Neural progenitor cell (in vitro differentiated cells): ENCODE measurements around the gene OR51D1. TPM values are rescaled to one million over a fixed set of nuclear protein-coding genes. Genes with fewer than 3 reads are reported as not detected.

ENCODE experiments used
- DNase-seq: peaks from one replicate; pipeline ENCODE4 v3.0.0-alpha.2; 2016; ENCODE audit warnings: low spot score
- H2AFZ ChIP-seq: fragments of 200-600 bp; sonication (generic); replicated peaks from 2 replicates; pipeline ENCODE4 v1.6.1; 2016; ENCODE audit warnings: antibody characterized with exemption
- H3F3A ChIP-seq: fragments of 200-600 bp; sonication (generic); 2 replicates; pipeline ENCODE4 v1.6.1; 2016; ENCODE audit warnings: antibody characterized with exemption, low read depth
- H3K27ac ChIP-seq: fragments of 200-600 bp; sonication (generic); 2 replicates; pipeline ENCODE4 v1.5.1; 2016; ENCODE audit warnings: mild to moderate bottlenecking
- H3K27me3 ChIP-seq: fragments of 200-600 bp; sonication (generic); 2 replicates; pipeline ENCODE4 v1.6.1; 2016; ENCODE audit warnings: mild to moderate bottlenecking, moderate library complexity
- H3K36me3 ChIP-seq: fragments of 200-600 bp; sonication (generic); 2 replicates; pipeline ENCODE4 v1.5.1; 2016
- H3K4me1 ChIP-seq: fragments of 200-600 bp; sonication (generic); 2 replicates; pipeline ENCODE4 v1.6.1; 2016; ENCODE audit warnings: mixed run types
- H3K4me2 ChIP-seq: fragments of 200-600 bp; sonication (generic); 2 replicates; pipeline ENCODE4 v1.6.1; 2016
- H3K4me3 ChIP-seq: fragments of 200-600 bp; sonication (generic); 2 replicates; pipeline ENCODE4 v1.5.1; 2016
- H3K79me2 ChIP-seq: fragments of 200-600 bp; sonication (generic); 2 replicates; pipeline ENCODE4 v1.6.1; 2016; ENCODE audit warnings: low read depth
- H3K9ac ChIP-seq: fragments of 200-600 bp; sonication (generic); 2 replicates; pipeline ENCODE4 v1.6.1; 2016
- H3K9me3 ChIP-seq: fragments of 200-600 bp; sonication (generic); 2 replicates; pipeline ENCODE4 v1.5.1; 2016; ENCODE audit warnings: low read depth
- H4K20me1 ChIP-seq: fragments of 200-600 bp; sonication (generic); 2 replicates; pipeline ENCODE4 v1.6.1; 2016; ENCODE audit warnings: low read depth
- H3K27ac Mint-ChIP-seq: 3 replicates; pipeline ENCODE4 v1.8.0; 2021; ENCODE audit warnings: mixed read lengths
- H3K27me3 Mint-ChIP-seq: 2 replicates; pipeline ENCODE4 v1.8.0; 2022; ENCODE audit warnings: low read depth, mild to moderate bottlenecking, inconsistent platforms, moderate library complexity, mixed read lengths; ENCODE audit not compliant: insufficient read depth
- H3K36me3 Mint-ChIP-seq: 3 replicates; pipeline ENCODE4 v1.8.0; 2021; ENCODE audit warnings: mixed read lengths
- H3K4me1 Mint-ChIP-seq: 3 replicates; pipeline ENCODE4 v1.8.0; 2021; ENCODE audit warnings: mixed read lengths
- H3K4me3 Mint-ChIP-seq: 3 replicates; pipeline ENCODE4 v1.8.0; 2021; ENCODE audit warnings: mild to moderate bottlenecking, moderate library complexity, mixed read lengths
- H3K9me3 Mint-ChIP-seq: 3 replicates; pipeline ENCODE4 v1.8.0; 2020; ENCODE audit warnings: mixed read lengths
- EZH2 ChIP-seq: fragments of 200-600 bp; sonication (generic); IDR thresholded peaks from 2 replicates; pipeline ENCODE4 v1.6.1; 2017; ENCODE audit warnings: antibody characterized with exemption, mild to moderate bottlenecking, moderate library complexity
- EZH2phosphoT487 ChIP-seq: fragments of 200-600 bp; sonication (generic); IDR thresholded peaks from 2 replicates; pipeline ENCODE4 v1.6.1; 2017; ENCODE audit warnings: antibody characterized with exemption
- total RNA-seq: library from RNA; depleted of rRNA; stranded (reverse); fragments of >200 nt; gene quantifications from 2 replicates; pipeline ENCODE4 v1.2.3, GENCODE V29; 2015; ENCODE audit warnings: low replicate concordance
- TF ChIP-seq, protein P1 (sequence below): fragments of 200-600 bp; sonication (generic); IDR thresholded peaks from 2 replicates; pipeline ENCODE4 v1.5.1; 2017; ENCODE audit warnings: antibody characterized with exemption, mild to moderate bottlenecking

The OR51D1 gene
- total RNA-seq, 1 donor from 2014 or later = not detected

DNA sequence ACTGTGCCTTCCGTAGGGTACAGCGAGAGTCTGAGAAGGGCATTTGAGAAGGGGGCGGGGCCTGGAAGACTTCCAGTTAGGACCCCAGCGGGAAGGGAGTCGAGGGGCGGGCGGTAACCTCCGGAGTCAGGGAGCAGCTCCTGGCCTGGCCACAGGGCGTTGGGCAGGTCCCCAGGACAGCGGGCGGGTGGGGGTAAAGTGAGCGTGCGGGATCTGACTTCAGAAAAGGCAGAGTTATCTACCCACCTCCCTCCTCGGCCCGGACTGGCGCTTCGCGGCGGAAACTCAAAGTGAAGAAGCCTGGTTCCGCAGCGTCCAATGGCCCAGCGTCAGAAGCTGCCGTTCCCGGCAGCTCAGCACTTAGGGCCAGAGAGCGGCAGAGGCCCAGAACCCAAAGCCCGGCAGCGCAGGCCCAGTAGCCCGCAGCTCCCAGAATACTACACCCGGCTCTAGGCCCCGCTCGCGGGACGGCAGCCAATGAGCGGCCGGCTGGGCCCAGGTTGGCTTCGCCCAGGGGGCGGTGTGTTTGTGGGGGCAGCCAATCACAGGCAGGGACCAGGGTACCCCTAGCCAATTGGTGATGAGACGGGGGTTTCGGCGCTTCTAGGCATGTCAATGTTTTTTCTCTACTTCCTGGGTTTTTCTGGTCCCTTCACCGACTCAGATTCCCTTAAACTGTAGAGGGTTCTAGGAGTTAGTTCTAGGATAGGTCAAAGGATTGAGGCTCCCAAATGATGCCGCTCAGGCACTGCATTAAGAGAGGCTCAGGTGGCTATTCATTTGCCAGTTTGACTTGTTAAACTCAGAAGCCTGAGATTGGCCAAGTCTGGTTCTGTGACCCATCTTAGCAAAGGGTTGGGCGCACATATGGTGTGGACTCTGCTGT lies 29.3 kb upstream of the OR51D1 start, which contains the start of gene TRIM68:
Gene TRIM68 (minus strand): TSS at position 451 of the 886 bp plus-strand sequence. CDS start 2,727 bp downstream, outside the sequence.
- H3F3A ChIP-seq = peaks cover 13% of the 10 kb centered on the region

DNA sequence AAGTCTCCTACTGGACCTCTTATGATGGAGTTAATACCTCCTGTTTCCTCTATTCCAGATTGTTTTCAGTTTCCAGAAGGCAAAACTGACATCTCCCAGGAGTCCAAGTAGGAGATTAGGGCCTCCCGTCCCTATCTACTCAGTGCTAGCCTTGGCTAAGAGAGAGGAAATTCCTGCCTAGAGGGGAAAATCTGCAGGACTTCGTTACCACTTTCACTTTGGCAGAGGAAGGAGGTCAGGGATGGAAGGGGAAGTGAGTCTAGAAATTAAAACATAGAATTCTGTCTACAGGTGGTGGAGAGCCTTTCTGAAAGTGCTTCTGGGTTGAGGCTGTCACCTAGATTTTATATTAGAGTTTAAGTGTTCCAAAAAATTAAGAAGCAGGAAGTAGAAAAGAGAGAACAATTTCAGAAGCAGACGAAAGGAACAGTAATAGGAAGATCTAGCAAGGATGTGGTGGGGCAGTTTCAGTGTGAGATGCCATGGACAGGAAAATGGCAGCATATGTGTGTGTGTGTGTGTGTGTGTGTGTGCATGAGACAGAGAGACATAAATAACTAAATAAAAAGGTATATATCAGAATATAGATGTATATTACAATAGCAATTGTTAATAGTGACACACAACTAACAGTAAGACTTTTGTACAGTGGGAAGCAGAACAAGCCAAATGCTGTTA lies 26.9 kb upstream of the OR51D1 start:
- H3K4me1 ChIP-seq = peaks cover 4% of the 10 kb centered on the region
- TF ChIP-seq, protein P1, sequence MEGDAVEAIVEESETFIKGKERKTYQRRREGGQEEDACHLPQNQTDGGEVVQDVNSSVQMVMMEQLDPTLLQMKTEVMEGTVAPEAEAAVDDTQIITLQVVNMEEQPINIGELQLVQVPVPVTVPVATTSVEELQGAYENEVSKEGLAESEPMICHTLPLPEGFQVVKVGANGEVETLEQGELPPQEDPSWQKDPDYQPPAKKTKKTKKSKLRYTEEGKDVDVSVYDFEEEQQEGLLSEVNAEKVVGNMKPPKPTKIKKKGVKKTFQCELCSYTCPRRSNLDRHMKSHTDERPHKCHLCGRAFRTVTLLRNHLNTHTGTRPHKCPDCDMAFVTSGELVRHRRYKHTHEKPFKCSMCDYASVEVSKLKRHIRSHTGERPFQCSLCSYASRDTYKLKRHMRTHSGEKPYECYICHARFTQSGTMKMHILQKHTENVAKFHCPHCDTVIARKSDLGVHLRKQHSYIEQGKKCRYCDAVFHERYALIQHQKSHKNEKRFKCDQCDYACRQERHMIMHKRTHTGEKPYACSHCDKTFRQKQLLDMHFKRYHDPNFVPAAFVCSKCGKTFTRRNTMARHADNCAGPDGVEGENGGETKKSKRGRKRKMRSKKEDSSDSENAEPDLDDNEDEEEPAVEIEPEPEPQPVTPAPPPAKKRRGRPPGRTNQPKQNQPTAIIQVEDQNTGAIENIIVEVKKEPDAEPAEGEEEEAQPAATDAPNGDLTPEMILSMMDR = no peak
- no peak for TF ChIP-seq EZH2
- no peak for TF ChIP-seq EZH2phosphoT487
- Mint-ChIP-seq H3K36me3 (no peaks in the 10 kb centered on the region), H3K27ac (no peak overlapping the region), H3K27me3 (no peaks in the 10 kb centered on the region), H3K9me3 (no peaks in the 10 kb centered on the region), H3K4me3 (no peak overlapping the region), H3K4me1 (peaks cover 14% of the 10 kb centered on the region)
- H3K79me2 ChIP-seq = no peaks in the 10 kb centered on the region
- no peak overlapping the region for H3K27ac ChIP-seq
- no peaks in the 10 kb centered on the region for H3K27me3 ChIP-seq
- DNase-seq = no peak
- no peak overlapping the region for H2AFZ ChIP-seq
- no peaks in the 10 kb centered on the region for H4K20me1 ChIP-seq
- H3K4me3 ChIP-seq = no peak overlapping the region
- no peak overlapping the region for H3K9ac ChIP-seq
- no peaks in the 10 kb centered on the region for H3K36me3 ChIP-seq
- no peaks in the 10 kb centered on the region for H3K9me3 ChIP-seq
- no peak overlapping the region for H3K4me2 ChIP-seq
- peaks cover 13% of the 10 kb centered on the region for H3F3A ChIP-seq

More for the DNA sequence above, 29.3 kb upstream of the OR51D1 start, which contains the start of gene TRIM68:
- Histone ChIP-seq H3K4me1 (peaks cover 4% of the 10 kb centered on the region), H3K79me2 (no peaks in the 10 kb centered on the region), H3K4me3 (peak within 1 kb of the TSS; percentile 64), H3K9ac (no peak within 1 kb of the TSS), H3K27ac (peak within 1 kb of the TSS; percentile 83), H2AFZ (peak within 1 kb of the TSS; percentile 91), H3K9me3 (no peaks in the 10 kb centered on the region), H4K20me1 (no peaks in the 10 kb centered on the region), H3K4me2 (peak within 1 kb of the TSS; percentile 82), H3K27me3 (no peaks in the 10 kb centered on the region), H3K36me3 (no peaks in the 10 kb centered on the region)
- peak within 1 kb of the TSS; percentile 93 for H3K4me3 Mint-ChIP-seq
- peak; percentile 95 for DNase-seq
- peaks cover 14% of the 10 kb centered on the region for H3K4me1 Mint-ChIP-seq
- peak within 1 kb of the TSS; percentile 93 for H3K27ac Mint-ChIP-seq
- TF ChIP-seq, protein P1 = peak; percentile 18
- TF ChIP-seq EZH2phosphoT487 (no peak), EZH2 (no peak)
- H3K9me3 Mint-ChIP-seq = no peaks in the 10 kb centered on the region
- H3K27me3 Mint-ChIP-seq = no peaks in the 10 kb centered on the region
- peaks cover 5% of the 10 kb centered on the region for H3K36me3 Mint-ChIP-seq

DNA sequence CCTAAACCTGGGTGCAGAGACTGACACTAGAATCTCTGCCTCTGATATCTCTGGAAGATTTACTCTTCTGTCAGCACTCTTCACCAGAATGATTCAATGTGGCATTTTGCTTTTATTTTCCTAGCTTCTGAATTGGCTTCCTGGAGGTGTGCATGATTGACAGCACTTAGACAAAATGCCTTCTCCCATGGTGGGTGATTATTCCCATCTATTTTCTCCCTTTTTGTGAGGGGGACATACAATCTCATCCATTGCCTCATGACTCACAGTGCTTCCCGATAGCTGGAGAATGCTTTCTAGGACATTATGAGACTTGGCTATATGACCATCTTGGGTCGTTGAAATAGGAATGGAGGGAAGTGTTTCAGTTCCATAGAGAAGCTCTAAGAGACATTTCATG lies 25.3 kb upstream of the OR51D1 start:
- no peak for DNase-seq
- Mint-ChIP-seq H3K27ac (no peak overlapping the region), H3K27me3 (no peaks in the 10 kb centered on the region), H3K4me1 (peaks cover 9% of the 10 kb centered on the region), H3K9me3 (no peaks in the 10 kb centered on the region), H3K4me3 (no peak overlapping the region), H3K36me3 (no peaks in the 10 kb centered on the region)
- Histone ChIP-seq H3K79me2 (no peaks in the 10 kb centered on the region), H3K9ac (no peak overlapping the region), H3K27me3 (no peaks in the 10 kb centered on the region), H3K4me2 (no peak overlapping the region), H3K36me3 (no peaks in the 10 kb centered on the region), H3K27ac (no peak overlapping the region), H3K4me3 (no peak overlapping the region), H3K4me1 (peaks cover 2% of the 10 kb centered on the region), H2AFZ (no peak overlapping the region), H4K20me1 (no peaks in the 10 kb centered on the region), H3F3A (peaks cover 13% of the 10 kb centered on the region), H3K9me3 (no peaks in the 10 kb centered on the region)
- TF ChIP-seq EZH2phosphoT487 (no peak), EZH2 (no peak)
- TF ChIP-seq, protein P1 = no peak
